ENCODE results near the gene NXNL1.

Gene NXNL1

GRCh38 chr19:17504456-17504855, 43.7 kb upstream of the NXNL1 start:
- Histone ChIP-seq H3K36me3 (replicated peaks; ENCODE audit: insufficient read depth, low read length) (no peaks in the 10 kb centered on the region), H3F3A (ENCODE audit: insufficient read depth, low read length) (no peaks in the 10 kb centered on the region), H3K27ac (ENCODE audit: low read length) (no peak overlapping the region), H3K9me2 (replicated peaks; ENCODE audit: insufficient read depth, low read length) (no peaks in the 10 kb centered on the region), H4K20me1 (ENCODE audit: insufficient read depth, low read length) (no peaks in the 10 kb centered on the region), H3K79me2 (ENCODE audit: low read length) (no peaks in the 10 kb centered on the region), H3K4me3 (ENCODE audit: low read length) (no peak overlapping the region), H3K9ac (ENCODE audit: low read length) (no peak overlapping the region), H3K4me1 (ENCODE audit: low read length) (no peaks in the 10 kb centered on the region), H3K27me3 (replicated peaks; ENCODE audit: insufficient read depth, low read length) (peaks cover 4% of the 10 kb centered on the region), H2AFZ (ENCODE audit: low read length) (no peak overlapping the region), H3K4me2 (ENCODE audit: low read depth, low read length) (no peak overlapping the region), H3K9me3 (replicated peaks; ENCODE audit: insufficient read depth, low read length) (no peaks in the 10 kb centered on the region)
- TF ChIP-seq CTCF (IDR thresholded peaks at IDR 0.05; ENCODE audit: low read length): no peak
- no peak for TF ChIP-seq EZH2 (optimal IDR thresholded peaks at IDR 0.05; ENCODE audit: low read depth, low read length)
- no peak for TF ChIP-seq EZH2phosphoT487 (IDR thresholded peaks at IDR 0.05; ENCODE audit: low read length)
- no peak for DNase-seq

- no peak for TF ChIP-seq EZH2 (optimal IDR thresholded peaks at IDR 0.05; ENCODE audit: low read depth, low read length)
- TF ChIP-seq CTCF (IDR thresholded peaks at IDR 0.05; ENCODE audit: low read length): no peak
- no peak for TF ChIP-seq EZH2phosphoT487 (IDR thresholded peaks at IDR 0.05; ENCODE audit: low read length)
These were observed 43.3 kb upstream of the NXNL1 start for GRCh38 chr19:17504030-17504429.

GRCh38 chr19:17503240-17503639, 42.5 kb upstream of the NXNL1 start:
- H3K9me3 ChIP-seq (replicated peaks; ENCODE audit: insufficient read depth, low read length): no peaks in the 10 kb centered on the region
- H3K9me2 ChIP-seq (replicated peaks; ENCODE audit: insufficient read depth, low read length): no peaks in the 10 kb centered on the region
- no peak overlapping the region for H3K27ac ChIP-seq (ENCODE audit: low read length)
- H3K36me3 ChIP-seq (replicated peaks; ENCODE audit: insufficient read depth, low read length): no peaks in the 10 kb centered on the region
- no peak for DNase-seq
- H3F3A ChIP-seq (ENCODE audit: insufficient read depth, low read length): no peaks in the 10 kb centered on the region
- H4K20me1 ChIP-seq (ENCODE audit: insufficient read depth, low read length): no peaks in the 10 kb centered on the region
- no peak overlapping the region for H3K4me2 ChIP-seq (ENCODE audit: low read depth, low read length)
- H3K9ac ChIP-seq (ENCODE audit: low read length): no peak overlapping the region
- H2AFZ ChIP-seq (ENCODE audit: low read length): no peak overlapping the region
- H3K27me3 ChIP-seq (replicated peaks; ENCODE audit: insufficient read depth, low read length): peaks cover 4% of the 10 kb centered on the region
- H3K4me1 ChIP-seq (ENCODE audit: low read length): no peaks in the 10 kb centered on the region
- TF ChIP-seq EZH2phosphoT487 (IDR thresholded peaks at IDR 0.05; ENCODE audit: low read length): no peak
- TF ChIP-seq EZH2 (optimal IDR thresholded peaks at IDR 0.05; ENCODE audit: low read depth, low read length): no peak
- no peak for TF ChIP-seq CTCF (IDR thresholded peaks at IDR 0.05; ENCODE audit: low read length)
- H3K4me3 ChIP-seq (ENCODE audit: low read length): no peak overlapping the region
- H3K79me2 ChIP-seq (ENCODE audit: low read length): no peaks in the 10 kb centered on the region

More at GRCh38 chr19:17504030-17504429, 43.3 kb upstream of the NXNL1 start:
- no peak for DNase-seq
- Histone ChIP-seq H3K4me2 (ENCODE audit: low read depth, low read length) (no peak overlapping the region), H4K20me1 (ENCODE audit: insufficient read depth, low read length) (no peaks in the 10 kb centered on the region), H3F3A (ENCODE audit: insufficient read depth, low read length) (no peaks in the 10 kb centered on the region), H3K36me3 (replicated peaks; ENCODE audit: insufficient read depth, low read length) (no peaks in the 10 kb centered on the region), H3K9ac (ENCODE audit: low read length) (no peak overlapping the region), H3K79me2 (ENCODE audit: low read length) (no peaks in the 10 kb centered on the region), H2AFZ (ENCODE audit: low read length) (no peak overlapping the region), H3K27ac (ENCODE audit: low read length) (no peak overlapping the region), H3K9me3 (replicated peaks; ENCODE audit: insufficient read depth, low read length) (no peaks in the 10 kb centered on the region), H3K4me3 (ENCODE audit: low read length) (no peak overlapping the region), H3K27me3 (replicated peaks; ENCODE audit: insufficient read depth, low read length) (peaks cover 4% of the 10 kb centered on the region), H3K4me1 (ENCODE audit: low read length) (no peaks in the 10 kb centered on the region), H3K9me2 (replicated peaks; ENCODE audit: insufficient read depth, low read length) (no peaks in the 10 kb centered on the region)

All from MM.1S (cell line).